DMS 273 (cell line): ENCODE data around the gene MAMSTR.
A peak's percentile ranks its signal among the peaks of the same experiment; 100 is the strongest.
"Not testable (repeated sequence)": the region's sequence is repeated elsewhere in the genome, so short reads cannot be mapped to it uniquely, and the experiment has no call there.

Experiments
- DNase-seq: peaks from one replicate; lab custom pipeline; 2025; ENCODE audit not compliant: unreplicated experiment; lab: John Stamatoyannopoulos, UW

MAMSTR gene, protein sequence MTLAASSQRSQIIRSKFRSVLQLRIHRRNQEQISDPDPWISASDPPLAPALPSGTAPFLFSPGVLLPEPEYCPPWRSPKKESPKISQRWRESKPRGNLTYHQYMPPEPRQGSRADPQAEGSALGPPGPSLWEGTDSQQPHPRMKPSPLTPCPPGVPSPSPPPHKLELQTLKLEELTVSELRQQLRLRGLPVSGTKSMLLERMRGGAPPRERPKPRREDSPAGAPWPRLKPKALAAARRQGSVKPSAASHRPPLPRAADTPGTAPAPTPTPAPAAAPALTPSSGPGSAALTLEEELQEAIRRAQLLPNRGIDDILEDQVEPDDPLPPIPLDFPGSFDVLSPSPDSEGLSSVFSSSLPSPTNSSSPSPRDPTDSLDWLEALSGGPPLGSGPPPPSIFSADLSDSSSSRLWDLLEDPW

DNA sequence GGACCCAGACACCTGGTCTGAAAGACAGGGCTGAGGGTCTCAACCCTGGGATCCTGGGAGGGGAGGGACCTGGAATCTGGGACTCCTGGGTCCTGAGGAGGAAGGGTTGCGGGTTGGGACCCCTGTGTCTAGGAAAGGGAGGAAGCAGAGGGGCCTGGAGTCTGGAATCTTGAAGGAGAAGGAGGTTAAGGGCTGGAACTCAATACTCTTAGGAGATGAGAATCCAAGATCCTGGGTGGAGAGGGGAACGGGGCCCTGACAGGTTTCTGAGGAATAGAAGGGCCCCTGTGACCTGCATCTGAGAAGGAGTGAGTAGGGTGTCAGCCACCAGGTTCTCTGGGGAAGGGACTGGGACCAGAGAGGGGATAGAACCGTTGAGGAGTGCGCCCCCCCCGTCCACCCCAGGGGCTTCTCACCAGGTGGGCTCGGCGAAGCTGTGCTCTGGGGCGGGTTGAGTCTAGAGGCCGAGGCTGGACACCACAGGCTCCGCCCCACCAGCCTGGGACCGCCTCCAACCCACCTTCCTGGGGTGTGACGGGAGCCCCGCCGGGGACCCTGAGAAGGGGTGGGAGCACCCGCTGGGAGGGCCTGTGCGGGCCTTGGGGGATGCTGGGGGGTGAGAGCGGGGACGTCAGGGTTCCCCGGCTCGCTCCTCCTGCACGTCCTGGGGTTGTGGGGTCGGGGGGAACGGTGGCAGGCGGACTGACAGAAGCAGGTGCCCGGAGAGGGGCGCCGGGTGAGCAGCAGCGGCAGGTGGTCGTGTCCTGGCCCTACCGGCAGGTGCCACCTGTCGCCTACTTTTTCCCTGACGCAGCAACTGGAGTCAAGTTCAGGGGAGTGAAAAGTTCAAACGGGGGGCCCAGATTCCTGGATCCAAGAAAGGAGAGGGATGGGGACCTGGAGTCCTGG is at the start of gene MAMSTR:
TSS of gene MAMSTR (minus strand) at position 463 of the 909 bp plus-strand sequence. CDS start 694 bp downstream, outside the sequence.
- peak; percentile 46 for DNase-seq

DNA sequence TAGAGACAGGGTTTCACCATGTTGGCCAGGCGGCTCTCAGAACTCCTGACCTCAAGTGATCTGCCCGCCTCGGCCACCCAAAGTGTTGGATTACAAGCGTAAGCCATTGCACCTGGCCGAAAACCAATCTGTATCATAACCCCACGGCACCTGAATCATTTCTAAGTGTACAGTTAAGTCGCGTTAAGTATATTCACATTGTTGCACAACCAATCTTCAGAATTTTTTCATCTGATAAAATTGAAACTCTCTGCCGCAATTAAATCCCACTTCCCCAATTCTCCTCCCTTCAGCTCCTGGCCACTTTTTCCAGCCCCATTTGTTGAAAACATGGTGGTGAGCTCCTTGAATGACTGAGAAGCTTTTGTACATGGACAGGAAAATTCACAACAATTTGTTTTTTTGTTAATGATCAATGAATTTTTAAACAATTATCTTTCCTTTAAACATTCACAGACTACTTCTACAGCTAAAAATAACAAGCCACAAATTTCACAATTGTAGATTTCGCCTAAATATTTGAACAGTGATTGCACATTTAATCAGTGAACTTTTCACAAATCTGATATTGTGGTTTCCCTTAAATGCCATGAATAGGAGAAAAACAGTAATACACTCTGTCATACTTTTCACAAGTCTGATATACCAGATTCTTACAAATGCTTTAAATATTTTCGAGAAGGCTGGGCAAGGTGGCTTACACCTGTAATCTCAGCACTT is 49.6 kb upstream of the MAMSTR start:
- DNase-seq, result no peak

DNA sequence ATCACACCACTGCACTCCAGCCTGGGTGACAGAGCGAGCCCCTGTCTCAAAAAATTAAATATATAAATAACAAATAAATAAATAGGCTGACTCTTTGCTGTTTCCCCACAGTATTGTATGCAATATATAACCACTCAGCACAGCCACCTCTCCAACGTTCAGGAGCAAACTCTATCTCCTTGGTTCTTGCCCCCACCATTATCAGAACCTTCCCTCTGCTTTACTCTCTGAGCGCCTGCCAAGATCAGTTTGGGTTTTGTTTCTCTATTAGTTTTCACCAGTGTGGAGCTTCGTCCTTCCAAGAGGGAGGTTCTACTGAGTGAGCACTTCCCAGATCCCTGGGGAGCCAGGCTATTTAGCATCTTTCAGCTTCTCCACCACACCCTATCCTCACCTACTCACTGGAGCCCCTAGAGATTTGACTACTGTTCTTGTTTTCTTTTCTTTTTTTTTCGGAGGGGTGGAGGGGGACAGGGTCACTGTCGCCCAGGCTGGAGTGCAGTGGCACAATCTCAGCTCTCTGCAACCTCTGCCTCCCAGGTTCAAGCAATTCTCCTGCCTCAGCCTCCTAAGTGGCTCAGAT is 48.7 kb upstream of the MAMSTR start:
- not testable (repeated sequence) for DNase-seq

DNA sequence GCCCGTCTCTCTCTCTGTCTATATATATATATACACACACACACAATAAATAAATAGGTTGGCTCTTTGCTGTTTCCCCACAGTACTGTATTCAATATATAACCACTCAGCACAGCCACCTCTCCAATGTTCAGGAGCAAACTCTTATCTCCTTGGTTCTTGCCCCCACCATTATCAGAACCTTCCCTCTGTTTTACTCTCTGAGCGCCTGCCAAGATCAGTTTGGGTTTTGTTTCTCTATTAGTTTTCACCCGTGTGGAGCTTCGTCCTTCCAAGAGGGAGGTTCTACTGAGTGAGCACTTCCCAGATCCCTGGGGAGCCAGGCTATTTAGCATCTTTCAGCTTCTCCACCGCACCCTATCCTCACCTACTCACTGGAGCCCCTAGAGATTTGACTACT is 46.3 kb upstream of the MAMSTR start:
- not testable (repeated sequence) for DNase-seq

DNA sequence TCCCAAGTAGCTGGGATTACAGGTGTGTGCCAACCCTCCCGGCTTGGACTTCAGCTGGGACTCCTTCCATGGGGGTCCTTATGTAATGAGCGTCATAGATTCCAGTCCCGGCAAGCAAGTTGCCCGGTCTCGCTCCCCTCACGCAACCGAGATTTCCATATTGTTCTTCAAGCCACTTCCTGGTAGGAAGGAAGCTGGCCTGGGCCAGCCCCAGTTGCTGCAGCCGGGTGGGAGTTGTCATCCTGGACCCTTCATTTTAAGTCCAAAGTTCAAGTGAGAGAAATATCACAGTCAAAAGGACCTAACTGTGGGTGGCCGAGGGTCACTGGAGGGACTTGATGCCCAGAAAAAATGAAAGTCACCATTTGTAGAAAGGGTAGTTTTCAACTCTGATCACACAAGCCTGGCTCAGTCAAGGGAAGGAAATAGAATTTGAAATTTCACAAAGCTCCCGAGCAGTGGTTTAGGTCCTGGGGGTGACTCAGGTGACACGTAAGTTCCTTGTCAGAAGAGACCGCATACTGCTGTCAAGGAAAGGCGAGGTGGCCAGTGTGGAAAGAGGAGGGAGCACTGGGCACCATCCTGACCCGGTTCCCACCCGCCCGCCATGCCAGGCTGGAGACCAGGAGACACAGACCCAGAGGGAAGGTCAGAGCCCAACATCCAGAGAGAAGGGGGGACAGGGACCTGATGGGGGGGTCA is 41.1 kb upstream of the MAMSTR start:
- DNase-seq, result no peak

DNA sequence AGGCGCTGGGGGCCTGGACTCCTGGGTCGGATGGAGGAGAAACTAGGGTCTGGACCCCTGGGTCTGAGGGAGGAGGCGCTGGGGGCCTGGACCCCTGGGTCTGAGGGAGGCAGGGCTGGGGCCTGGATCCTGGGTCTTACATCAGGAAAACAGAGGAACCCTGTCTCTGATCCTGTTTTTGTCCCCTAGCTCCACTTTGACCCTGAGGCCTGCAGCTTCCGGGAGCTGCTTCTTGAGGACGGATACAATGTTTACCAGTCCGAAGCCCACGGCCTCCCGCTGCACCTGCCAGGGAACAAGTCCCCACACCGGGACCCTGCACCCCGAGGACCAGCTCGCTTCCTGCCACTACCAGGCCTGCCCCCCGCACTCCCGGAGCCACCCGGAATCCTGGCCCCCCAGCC is 38.2 kb upstream of the MAMSTR start:
- DNase-seq, result no peak

DNA sequence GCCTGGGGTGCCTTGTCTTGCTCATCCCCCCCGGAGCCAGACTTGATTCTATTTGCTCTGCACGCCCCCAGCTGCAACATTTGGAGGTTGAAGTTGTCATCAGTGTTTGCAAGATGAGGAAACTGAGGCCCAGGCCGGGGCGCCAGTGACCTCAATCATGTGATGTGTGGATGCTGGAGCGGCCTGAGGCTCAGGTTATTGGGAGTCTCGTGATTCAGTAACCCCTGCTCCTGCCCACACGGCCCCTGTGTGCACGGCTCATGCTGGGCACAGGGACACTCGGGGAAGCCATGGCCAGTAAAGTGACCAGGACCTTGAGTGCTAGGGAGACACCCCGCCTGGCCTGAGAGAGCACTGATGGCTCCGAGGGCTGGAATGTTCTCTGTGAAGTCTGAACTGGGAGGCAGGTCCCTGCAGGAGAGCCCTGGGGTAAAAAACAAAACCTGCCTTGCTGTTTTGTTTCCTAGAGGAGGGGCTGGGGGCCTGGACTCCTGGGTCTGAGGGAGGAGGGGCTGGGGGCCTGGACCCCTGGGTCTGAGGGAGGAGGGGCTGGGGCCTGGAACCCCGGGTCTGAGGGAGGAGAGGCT is 37.7 kb upstream of the MAMSTR start:
- no peak for DNase-seq

DNA sequence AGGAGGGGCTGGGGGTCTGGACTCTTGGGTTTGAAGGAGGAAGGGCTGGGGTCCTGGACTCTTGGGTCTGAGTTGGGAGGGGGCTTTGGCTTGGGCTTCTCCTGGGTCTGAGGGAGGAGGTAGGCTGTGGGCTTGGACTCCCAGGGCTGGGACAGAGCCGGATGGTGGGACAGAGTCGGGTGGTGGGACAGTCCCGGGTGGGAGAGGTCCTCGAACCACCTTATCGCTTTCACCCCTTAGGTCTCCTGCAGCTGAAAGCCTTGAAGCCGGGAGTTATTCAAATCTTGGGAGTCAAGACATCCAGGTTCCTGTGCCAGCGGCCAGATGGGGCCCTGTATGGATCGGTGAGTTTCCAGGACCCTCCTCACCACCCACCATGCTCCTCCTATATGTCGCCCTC is 37.2 kb upstream of the MAMSTR start:
- no peak for DNase-seq

DNA sequence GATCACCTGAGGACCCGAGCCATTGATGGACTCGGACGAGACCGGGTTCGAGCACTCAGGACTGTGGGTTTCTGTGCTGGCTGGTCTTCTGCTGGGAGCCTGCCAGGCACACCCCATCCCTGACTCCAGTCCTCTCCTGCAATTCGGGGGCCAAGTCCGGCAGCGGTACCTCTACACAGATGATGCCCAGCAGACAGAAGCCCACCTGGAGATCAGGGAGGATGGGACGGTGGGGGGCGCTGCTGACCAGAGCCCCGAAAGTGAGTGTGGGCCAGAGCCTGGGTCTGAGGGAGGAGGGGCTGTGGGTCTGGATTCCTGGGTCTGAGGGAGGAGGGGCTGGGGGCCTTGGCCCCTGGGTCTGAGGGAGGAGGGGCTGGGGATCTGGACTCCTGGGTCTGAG is 36.7 kb upstream of the MAMSTR start:
- DNase-seq, result no peak

DNA sequence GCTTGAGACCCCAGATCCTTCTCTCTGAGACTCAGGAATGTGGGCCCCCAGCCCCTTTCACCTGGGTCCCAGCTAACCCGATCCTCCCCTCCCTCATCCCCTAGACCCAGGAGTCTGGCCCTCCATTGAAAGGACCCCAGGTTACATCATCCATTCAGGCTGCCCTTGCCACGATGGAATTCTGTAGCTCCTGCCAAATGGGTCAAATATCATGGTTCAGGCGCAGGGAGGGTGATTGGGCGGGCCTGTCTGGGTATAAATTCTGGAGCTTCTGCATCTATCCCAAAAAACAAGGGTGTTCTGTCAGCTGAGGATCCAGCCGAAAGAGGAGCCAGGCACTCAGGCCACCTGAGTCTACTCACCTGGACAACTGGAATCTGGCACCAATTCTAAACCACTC is 36.3 kb upstream of the MAMSTR start:
- no peak for DNase-seq

DNA sequence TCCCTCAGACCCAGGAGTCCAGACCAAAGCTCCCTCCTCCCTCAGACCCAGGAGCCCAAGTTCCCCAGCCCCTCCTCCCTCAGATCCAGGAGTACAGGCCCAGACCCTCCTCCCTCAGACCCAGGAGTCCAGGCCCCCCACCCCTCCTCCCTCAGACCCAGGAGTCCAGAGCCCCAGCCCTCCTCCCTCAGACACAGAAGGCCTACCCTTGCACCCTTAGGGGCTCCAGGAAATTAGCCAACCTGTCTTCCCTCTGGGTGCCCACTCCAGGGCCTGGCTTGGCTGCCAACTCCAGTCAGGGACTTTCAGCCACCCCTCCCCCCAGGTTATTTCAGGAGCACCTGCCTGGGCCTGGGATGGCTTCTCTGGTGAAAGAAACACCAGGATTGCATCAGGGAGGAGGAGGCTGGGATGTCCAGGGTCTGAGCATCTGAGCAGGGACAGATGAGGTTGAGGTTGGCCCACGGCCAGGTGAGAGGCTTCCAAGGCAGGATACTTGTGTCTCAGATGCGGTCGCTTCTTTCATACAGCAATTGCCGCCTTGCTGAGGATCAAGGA is 35.6 kb upstream of the MAMSTR start, which contains the start of gene FGF21:
TSS of gene FGF21 (plus strand) at position 441 of the 558 bp plus-strand sequence. CDS start 713 bp downstream, outside the sequence.
- DNase-seq, result peak; percentile 50

DNA sequence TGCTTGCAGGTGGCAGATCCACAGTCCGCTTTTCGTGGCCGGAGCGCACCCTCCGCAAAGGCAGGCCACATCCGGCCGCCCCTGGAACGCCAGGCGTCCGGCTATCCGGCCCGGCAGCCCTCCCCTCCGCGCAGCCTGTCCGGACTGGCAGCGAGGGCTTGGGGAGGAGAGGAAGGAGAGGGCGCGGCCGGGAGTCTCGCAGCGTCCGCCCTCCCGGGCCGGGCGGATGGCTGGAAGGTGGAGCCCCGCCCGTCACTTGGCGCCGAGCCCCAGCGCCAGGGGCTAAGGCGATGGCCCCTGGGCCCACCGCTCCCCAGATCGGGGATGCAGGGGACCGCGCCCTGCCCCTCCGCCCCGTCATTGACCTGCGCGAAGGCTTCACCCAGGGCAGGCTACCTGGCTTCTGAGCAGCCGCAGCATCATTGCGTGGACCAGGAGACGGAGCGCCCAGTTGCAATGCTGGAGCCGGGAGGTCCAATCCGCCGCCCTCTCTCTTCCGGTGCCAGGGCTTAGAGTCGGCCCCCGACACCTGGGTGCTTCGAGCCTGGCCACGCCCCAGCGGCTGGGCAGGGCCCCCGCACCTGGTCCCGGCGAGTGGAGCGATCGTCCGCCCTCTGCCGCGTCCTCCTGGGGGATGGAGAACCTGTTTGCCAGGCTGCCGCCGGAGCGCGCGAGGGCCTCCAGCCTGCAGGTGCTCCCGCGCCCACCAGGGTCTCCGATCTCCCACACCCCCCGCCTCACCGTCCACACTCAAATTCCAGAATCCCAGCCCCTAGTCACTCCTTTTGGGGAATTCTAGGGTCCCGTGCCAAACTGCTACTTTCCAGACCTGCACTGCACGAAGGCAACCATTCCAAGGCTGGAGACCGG is 33.2 kb upstream of the MAMSTR start, which contains the start of gene FUT1:
TSS of gene FUT1 (minus strand) at position 146 of the 870 bp plus-strand sequence. CDS start 1,360 bp downstream, outside the sequence.
- peak; percentile 76 for DNase-seq

DNA sequence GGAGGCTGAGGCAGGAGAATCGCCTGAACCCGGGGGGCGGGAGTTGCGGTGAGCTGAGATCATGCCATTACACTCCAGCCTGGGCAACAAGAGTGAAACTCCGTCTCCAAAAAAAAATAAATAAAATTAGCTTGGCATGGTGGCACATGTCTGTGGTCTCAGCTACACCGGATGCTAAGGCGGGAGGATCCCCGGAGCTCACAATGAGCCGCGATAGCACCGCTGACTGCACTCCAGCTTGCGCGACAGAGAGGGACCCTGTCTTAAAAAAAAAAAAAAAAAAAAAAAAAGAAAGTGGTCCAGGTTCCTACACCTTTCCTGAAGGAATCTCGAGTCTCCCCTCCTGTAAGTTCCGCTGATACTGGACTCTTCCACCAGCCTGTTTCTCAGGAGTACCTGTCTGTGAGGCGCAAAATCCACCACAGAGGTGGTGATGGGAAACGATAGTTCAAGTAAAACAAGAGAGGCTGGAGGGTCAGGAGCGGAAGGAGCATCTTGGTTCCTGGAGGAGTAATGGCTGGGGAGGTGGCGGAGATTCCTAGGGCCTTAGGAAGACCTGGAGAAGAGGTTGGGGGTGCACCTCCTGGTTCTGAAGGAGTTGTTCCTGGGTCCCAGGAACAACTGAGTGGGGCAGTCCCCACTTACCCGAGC is 32.4 kb upstream of the MAMSTR start:
- no peak for DNase-seq

DNA sequence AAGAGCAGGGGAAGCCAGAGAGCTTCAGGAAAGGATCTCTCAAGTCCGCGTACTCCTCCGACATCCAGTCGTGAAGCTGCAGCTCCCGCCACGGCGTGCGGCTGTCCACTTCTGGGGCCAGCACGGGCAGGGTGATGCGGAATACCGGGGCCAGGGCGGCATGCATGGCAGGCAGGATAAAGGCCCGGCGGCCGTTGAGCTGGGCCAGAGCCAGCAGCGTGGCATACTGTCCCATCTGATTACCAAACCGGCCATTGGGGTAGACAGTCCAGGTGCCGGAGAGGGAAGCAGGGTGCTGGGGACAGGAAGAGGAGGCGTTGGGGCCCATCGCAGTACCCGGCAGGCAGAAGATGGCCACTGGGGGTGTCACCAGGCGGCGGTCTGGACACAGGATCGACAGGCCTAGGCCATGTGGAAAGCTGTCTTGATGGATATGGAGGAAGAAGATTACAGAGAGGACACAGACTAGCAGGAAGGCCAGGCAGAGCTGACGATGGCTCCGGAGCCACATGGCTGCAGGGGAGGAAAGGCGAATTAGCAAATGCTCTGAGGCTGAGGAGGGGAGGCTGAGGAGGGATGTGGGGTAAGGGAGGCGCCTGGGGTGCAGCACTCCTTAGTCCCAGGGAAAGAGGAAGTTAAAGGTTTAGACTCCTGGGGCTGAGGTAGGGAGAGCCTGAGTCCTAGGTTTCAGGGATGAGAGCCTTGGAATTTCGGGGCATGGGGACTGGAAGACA is 31.4 kb upstream of the MAMSTR start:
- DNase-seq, result no peak

DNA sequence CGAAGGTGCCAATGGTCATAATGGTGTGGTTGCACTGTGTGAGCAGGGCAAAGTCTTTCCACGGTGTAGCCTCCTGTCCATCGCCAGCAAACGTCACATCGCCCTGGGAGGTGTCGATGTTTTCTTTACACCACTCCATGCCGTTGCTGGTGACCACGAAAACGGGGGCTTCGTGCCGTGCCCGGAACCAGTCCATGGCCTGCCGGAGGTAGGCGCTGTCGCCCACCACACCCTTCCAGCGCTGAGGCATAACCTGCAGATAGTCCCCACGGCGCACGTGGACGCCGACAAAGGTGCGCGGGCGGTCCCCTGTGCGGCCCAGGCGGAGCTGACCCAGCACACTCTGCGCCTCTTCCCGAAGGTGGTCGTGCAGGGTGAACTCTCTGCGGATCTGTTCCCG is 30.8 kb upstream of the MAMSTR start:
- DNase-seq, result no peak

DNA sequence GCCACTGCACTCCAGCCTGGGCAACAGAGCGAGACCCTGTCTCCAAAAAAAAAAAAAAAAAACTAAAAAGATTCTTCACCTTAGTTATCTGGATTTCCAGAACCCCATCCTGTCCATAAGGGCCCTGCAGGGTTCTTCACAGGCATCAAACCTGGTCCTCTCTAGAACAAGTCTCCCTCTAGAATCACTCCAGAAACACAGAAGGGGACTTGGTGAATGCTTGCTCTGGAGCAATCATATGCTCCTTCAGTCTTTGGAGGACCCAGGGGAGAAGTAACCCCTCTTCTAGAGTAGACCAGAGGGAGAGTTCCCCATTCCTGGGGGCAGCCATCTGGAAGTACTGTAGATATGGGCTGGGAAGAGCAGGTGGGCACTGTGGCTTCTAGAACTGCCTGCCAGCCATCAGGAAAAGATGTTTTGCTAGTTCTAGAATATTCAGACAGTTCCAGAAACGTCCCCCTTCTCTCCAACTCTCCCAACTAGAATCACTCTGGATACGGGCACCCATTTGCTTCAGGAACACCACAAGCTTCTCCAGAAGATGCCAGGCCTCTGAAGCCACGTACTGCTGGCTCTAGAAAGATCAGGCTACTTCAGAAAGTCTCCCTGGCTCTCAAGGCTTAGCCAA is 30.2 kb upstream of the MAMSTR start:
- no peak for DNase-seq
